ENCODE results near the gene APOL6.

The APOL6 gene, protein sequence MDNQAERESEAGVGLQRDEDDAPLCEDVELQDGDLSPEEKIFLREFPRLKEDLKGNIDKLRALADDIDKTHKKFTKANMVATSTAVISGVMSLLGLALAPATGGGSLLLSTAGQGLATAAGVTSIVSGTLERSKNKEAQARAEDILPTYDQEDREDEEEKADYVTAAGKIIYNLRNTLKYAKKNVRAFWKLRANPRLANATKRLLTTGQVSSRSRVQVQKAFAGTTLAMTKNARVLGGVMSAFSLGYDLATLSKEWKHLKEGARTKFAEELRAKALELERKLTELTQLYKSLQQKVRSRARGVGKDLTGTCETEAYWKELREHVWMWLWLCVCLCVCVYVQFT

DNA sequence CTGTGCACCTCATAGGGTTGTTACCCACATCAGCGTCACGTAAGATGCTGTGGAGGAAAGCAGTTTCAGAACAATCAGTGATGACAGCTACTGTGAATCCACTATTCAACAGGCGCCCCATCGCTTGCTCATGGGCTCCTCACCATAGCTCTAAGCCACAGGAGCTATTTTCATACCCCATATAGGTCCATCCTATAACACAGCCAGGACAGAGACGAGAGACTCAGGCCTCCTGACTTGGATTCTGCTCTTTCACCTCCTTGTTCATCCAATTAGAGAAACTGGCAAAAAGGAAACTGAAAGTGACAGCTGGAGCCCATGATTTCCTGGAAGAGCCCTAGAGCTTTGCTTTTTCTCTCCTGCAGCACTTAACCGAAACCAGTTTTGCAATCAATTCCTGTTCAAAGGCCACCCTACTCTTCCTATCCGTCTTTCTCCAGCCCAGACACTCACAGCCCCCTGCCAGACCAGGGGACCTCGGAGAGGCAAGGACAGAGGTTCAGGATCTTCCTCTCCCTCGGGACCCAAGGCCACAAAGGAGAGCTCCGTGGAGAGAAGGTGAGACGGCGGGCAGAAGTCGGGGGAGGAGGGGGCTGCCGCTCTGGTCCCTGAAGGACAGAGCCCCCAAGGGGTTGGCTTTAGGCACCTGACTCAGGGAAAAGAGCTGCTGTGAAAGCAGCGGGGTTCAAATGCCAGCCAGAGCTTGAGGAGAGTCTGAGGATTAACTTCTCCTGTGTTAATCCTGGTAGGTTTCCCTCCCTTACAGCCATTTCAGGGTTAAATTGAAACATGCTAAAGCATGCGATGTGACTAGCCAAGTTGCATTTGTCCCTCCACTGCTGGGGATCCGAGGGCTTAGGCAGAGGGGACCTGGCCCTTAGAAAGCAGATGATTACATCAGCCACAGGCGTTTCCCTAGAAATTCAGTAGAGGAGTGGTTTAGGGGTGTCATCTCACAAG, at the start of gene APOL6:
Gene APOL6, plus strand, starts transcription at position 381 of the 960 bp plus-strand sequence. CDS start 7,980 bp downstream, outside the sequence.
- Histone ChIP-seq H3K27ac (ENCODE audit: low read length) (peak within 1 kb of the TSS; percentile 86), H3K27me3 (ENCODE audit: control insufficient read depth in 1 of 2, insufficient read depth in 2 of 2, low read length in 2 of 2) (no peaks in the 10 kb centered on the region), H3K4me1 (ENCODE audit: control insufficient read depth, insufficient read depth, low read length) (peaks cover 25% of the 10 kb centered on the region)

DNA sequence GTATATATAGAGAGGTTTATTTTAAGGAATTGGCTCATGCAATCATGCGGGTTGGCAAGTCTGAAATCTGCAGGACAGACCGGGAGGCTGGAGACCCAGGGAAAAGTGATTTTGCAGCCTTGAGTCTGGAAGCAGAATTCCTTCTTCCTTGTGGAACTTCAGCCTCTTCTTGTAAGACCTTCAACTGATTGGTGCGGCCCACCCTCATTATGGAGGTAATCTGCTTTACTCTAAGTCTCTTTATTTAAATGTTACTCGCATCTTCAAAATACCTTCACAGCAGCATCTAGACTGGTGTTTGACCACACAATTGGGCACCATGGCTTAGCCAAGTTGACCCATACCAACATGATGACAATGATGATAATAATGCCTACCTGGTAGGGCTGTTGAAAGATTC, 48.9 kb upstream of the APOL6 start:
- Histone ChIP-seq H3K4me1 (ENCODE audit: control insufficient read depth, insufficient read depth, low read length) (peaks cover 12% of the 10 kb centered on the region), H3K27me3 (ENCODE audit: control insufficient read depth in 1 of 2, insufficient read depth in 2 of 2, low read length in 2 of 2) (no peaks in the 10 kb centered on the region), H3K4me3 (ENCODE audit: low read length in 2 of 2) (no peak overlapping the region), H3K27ac (ENCODE audit: low read length) (no peak overlapping the region), H3K36me3 (ENCODE audit: control insufficient read depth in 2 of 2, insufficient read depth in 2 of 2, low read length in 2 of 2) (no peaks in the 10 kb centered on the region), H3K9ac (ENCODE audit: low read length in 2 of 2) (no peak overlapping the region), H3K9me3 (ENCODE audit: control insufficient read depth in 2 of 2, low read length in 2 of 2) (no peaks in the 10 kb centered on the region)

More for the DNA sequence above, at the start of gene APOL6:
- Histone ChIP-seq H3K36me3 (ENCODE audit: control insufficient read depth in 2 of 2, insufficient read depth in 2 of 2, low read length in 2 of 2) (peaks cover 0 to 2% of the 10 kb centered on the region in 2 donors), H3K9me3 (ENCODE audit: control insufficient read depth in 2 of 2, low read length in 2 of 2) (no peaks in the 10 kb centered on the region), H3K4me3 (ENCODE audit: low read length in 2 of 2) (peak within 1 kb of the TSS; percentile 91 to 98), H3K9ac (ENCODE audit: low read length in 2 of 2) (peak within 1 kb of the TSS; percentile 95 to 96)

DNA sequence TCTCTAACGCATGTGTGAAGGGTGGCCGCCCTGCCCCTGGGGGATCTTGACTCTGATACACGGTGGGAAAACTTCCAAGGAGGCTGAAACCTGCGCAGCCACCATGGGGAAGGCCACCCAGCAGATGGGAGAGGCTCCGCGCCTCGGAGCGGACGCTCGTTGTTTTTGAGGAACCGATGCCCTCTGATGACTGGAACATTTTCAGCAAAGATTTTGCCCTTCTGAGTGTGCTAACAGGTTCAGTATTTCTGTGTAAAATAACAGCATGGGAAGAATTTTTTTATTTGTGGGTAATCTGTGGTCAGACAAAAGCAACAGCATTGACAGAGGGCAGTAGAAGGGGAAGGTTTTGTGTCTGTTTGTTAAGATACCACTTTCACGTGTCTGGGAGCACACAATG, 47.8 kb upstream of the APOL6 start:
- Histone ChIP-seq H3K27me3 (ENCODE audit: control insufficient read depth in 1 of 2, insufficient read depth in 2 of 2, low read length in 2 of 2) (no peaks in the 10 kb centered on the region), H3K9me3 (ENCODE audit: control insufficient read depth in 2 of 2, low read length in 2 of 2) (no peaks in the 10 kb centered on the region), H3K36me3 (ENCODE audit: control insufficient read depth in 2 of 2, insufficient read depth in 2 of 2, low read length in 2 of 2) (no peaks in the 10 kb centered on the region), H3K4me3 (ENCODE audit: low read length in 2 of 2) (no peak overlapping the region), H3K9ac (ENCODE audit: low read length in 2 of 2) (no peak overlapping the region), H3K27ac (ENCODE audit: low read length) (no peak overlapping the region), H3K4me1 (ENCODE audit: control insufficient read depth, insufficient read depth, low read length) (peaks cover 14% of the 10 kb centered on the region)

DNA sequence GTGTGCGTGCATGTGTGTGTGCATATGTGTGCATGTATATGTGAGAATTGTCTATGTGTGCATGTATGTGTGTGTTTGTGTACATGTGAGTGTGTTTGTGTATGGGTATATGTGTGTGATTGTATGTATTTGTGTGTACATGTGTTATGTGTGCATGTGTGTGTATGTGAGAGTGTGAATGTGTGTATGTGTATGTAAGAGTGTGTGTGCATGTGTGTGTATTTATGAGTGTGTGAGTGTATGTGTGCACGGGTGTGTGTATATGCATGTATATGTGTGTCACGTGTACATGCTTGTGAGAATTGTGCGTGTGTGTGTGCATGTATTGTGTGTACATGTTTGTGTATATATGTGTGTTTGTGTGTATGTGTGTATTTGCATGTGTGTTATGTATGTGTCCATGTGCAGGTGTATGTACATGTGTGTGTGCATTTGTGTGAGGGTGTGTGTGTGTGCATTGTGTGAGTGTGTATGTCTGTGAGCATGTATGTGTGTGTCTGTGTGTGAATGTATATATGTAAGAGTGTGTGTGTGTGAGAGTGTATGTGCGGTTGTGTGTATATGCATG, 47.1 kb upstream of the APOL6 start:
- Histone ChIP-seq H3K9me3 (ENCODE audit: control insufficient read depth in 2 of 2, low read length in 2 of 2) (no peaks in the 10 kb centered on the region), H3K36me3 (ENCODE audit: control insufficient read depth in 2 of 2, insufficient read depth in 2 of 2, low read length in 2 of 2) (no peaks in the 10 kb centered on the region), H3K4me1 (ENCODE audit: control insufficient read depth, insufficient read depth, low read length) (peaks cover 19% of the 10 kb centered on the region), H3K27me3 (ENCODE audit: control insufficient read depth in 1 of 2, insufficient read depth in 2 of 2, low read length in 2 of 2) (no peaks in the 10 kb centered on the region), H3K9ac (ENCODE audit: low read length in 2 of 2) (no peak overlapping the region), H3K4me3 (ENCODE audit: low read length in 2 of 2) (no peak overlapping the region), H3K27ac (ENCODE audit: low read length) (no peak overlapping the region)

DNA sequence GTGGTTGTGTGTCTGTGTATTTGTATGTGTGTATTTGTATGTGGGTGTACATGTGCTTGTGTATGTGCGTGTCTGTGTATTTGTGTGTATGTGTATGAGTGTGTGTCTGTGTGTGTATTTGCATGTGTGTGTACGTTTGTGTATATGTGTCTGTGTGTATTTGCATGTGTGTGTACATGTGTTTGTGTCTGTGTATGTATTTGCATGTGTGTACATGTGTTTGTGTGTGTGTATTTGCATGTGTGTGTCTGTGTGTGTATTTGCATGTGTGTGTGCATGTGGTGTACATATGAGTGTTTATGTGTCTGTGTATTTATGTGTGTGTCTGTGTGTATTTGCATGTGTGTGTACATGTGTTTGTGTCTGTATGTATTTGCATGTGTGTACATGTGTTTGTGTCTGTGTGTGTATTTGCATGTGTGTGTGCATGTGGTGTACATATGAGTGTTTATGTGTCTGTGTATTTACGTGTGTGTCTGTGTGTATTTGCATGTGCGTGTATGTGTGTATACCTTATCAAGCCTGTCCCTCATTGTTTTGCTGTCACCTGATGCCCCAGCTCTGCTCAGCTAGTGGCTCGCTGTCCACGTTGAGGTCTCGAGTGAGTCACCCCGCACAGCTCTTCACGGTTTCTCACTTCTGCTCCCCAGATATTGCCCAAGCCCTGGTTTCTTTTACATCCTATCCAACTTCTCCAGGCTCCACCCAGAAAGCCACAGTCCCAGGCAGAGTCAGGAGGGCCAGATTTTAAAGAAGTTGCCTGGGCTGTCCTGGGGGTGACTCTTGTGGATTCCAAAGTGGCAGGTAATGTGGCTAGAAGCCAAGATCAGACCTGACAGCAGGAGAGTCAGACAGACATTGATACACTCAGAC, 46.3 kb upstream of the APOL6 start:
- Histone ChIP-seq H3K27ac (ENCODE audit: low read length) (no peak overlapping the region), H3K4me1 (ENCODE audit: control insufficient read depth, insufficient read depth, low read length) (peaks cover 22% of the 10 kb centered on the region), H3K9me3 (ENCODE audit: control insufficient read depth in 2 of 2, low read length in 2 of 2) (no peaks in the 10 kb centered on the region), H3K9ac (ENCODE audit: low read length in 2 of 2) (no peak overlapping the region), H3K27me3 (ENCODE audit: control insufficient read depth in 1 of 2, insufficient read depth in 2 of 2, low read length in 2 of 2) (no peaks in the 10 kb centered on the region), H3K36me3 (ENCODE audit: control insufficient read depth in 2 of 2, insufficient read depth in 2 of 2, low read length in 2 of 2) (no peaks in the 10 kb centered on the region), H3K4me3 (ENCODE audit: low read length in 2 of 2) (no peak overlapping the region)

DNA sequence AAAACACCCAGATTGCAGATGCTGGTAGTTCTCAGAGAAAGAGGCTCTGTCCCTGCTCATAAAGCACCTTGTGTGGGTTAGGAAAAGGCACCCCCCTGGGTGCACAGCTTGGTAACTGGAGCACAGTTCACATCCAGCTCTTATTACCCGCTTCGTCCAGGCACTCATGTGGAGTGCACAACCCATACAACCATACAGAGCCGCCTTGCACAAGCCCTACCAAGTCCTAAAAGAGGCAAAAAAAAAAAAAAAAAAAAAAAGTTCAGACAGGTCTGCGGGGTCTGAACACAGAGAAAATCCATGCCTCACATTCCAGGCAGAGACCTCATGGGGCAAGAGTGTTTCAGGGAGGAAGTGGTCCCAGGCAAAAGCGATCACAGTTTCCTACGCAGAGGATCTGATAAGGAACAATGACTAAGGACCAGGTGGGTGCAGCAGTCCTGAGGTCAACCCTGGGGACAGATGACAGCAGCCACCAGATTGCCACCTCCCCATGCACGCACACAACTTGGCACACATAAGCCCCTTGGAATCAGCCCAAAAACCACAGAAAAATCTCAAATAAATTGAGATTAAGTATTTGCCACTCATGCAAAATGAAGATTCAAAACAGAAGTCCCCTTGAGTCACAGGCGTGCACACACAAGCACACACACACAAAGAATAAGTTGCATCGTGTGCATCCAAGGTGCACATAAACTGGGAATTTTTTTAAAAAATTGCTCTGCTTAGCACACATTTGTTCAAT, 43.5 kb upstream of the APOL6 start:
- no peaks in the 10 kb centered on the region for H3K27me3 ChIP-seq (ENCODE audit: control insufficient read depth in 1 of 2, insufficient read depth in 2 of 2, low read length in 2 of 2)
- H3K27ac ChIP-seq (ENCODE audit: low read length) = no peak overlapping the region

DNA sequence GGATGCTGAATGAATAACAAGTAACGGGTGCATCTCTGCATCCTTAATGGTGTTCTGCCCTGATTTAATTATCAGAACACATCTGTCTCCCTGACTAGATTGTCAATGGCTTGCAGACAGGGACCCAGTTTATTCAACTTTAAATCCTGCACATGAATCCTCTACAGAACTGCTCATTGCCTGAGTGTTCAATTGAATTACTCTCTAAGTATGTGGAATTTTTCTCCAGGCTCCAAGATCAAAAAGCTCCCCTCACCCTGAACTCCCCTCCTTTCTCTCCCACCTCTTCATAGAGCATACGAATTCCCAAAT, 42.9 kb upstream of the APOL6 start:
- no peak overlapping the region for H3K9ac ChIP-seq (ENCODE audit: low read length in 2 of 2)

More for the DNA sequence above, 43.5 kb upstream of the APOL6 start:
- Histone ChIP-seq H3K4me1 (ENCODE audit: control insufficient read depth, insufficient read depth, low read length) (peaks cover 15% of the 10 kb centered on the region), H3K9me3 (ENCODE audit: control insufficient read depth in 2 of 2, low read length in 2 of 2) (no peaks in the 10 kb centered on the region), H3K9ac (ENCODE audit: low read length in 2 of 2) (no peak overlapping the region), H3K4me3 (ENCODE audit: low read length in 2 of 2) (no peak overlapping the region), H3K36me3 (ENCODE audit: control insufficient read depth in 2 of 2, insufficient read depth in 2 of 2, low read length in 2 of 2) (no peaks in the 10 kb centered on the region)

DNA sequence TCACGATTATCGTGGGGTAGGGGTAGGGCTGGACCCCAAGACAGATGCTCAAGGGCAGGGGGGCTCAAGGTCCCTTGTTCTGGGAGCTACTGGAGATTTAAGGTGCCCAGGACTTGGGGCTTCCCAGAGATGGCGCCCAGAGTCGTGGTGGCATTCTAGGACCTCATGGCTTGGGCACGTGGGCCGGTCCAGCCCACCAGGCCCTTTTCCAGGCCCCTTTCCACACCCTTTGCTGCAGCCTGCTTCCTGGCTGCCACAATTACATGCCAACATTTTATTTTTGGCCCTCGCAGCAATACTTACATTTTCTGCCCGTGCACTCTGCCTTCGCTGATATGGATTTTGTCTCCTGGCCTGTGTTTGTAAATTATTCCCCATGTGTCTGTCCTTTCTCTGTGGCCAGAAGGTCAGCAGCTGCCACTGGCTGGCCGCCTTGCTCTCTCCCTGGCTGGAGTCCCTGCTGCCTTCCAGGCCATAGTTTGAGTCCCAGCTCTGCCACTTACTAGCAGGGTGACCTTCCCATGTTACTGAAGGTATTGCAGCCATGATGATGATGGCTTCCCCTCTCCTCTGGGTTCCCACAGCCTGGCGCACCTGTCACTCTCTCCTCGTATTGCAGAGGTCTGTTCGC, 42.3 kb upstream of the APOL6 start:
- Histone ChIP-seq H3K27me3 (ENCODE audit: control insufficient read depth in 1 of 2, insufficient read depth in 2 of 2, low read length in 2 of 2) (no peaks in the 10 kb centered on the region), H3K4me3 (ENCODE audit: low read length in 2 of 2) (peak overlapping the region in 1 of 2 donors; percentile 8), H3K9ac (ENCODE audit: low read length in 2 of 2) (no peak overlapping the region), H3K36me3 (ENCODE audit: control insufficient read depth in 2 of 2, insufficient read depth in 2 of 2, low read length in 2 of 2) (no peaks in the 10 kb centered on the region), H3K9me3 (ENCODE audit: control insufficient read depth in 2 of 2, low read length in 2 of 2) (no peaks in the 10 kb centered on the region), H3K4me1 (ENCODE audit: control insufficient read depth, insufficient read depth, low read length) (peaks cover 15% of the 10 kb centered on the region), H3K27ac (ENCODE audit: low read length) (peak overlapping the region; percentile 58)

More for the DNA sequence above, 42.9 kb upstream of the APOL6 start:
- H3K27ac ChIP-seq (ENCODE audit: low read length) = peak overlapping the region; percentile 58
- H3K36me3 ChIP-seq (ENCODE audit: control insufficient read depth in 2 of 2, insufficient read depth in 2 of 2, low read length in 2 of 2) = no peaks in the 10 kb centered on the region
- peaks cover 15% of the 10 kb centered on the region for H3K4me1 ChIP-seq (ENCODE audit: control insufficient read depth, insufficient read depth, low read length)
- H3K9me3 ChIP-seq (ENCODE audit: control insufficient read depth in 2 of 2, low read length in 2 of 2) = no peaks in the 10 kb centered on the region
- H3K27me3 ChIP-seq (ENCODE audit: control insufficient read depth in 1 of 2, insufficient read depth in 2 of 2, low read length in 2 of 2) = no peaks in the 10 kb centered on the region
- H3K4me3 ChIP-seq (ENCODE audit: low read length in 2 of 2) = no peak overlapping the region

DNA sequence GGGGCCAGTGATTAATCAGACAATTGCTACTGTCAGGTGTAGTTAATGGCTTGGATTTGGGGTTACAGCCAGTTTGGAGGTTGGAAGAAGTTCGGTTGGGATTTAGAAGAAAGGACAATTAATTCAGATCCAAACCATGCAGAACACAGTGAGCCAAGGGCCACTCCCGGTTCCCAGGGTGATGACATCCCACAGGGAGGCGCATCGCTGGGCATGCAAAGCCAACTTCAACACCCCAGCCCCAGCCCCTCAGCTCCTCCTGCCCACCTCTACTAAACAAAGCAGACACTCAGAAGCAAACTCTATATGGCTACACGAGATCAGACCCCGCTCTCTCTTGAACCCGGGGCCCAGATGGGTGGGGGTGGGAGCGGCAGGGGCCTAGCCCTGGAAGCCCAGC, 41.3 kb upstream of the APOL6 start:
- no peaks in the 10 kb centered on the region for H3K9me3 ChIP-seq (ENCODE audit: control insufficient read depth in 2 of 2, low read length in 2 of 2)
- no peak overlapping the region for H3K9ac ChIP-seq (ENCODE audit: low read length in 2 of 2)
- peaks cover 15% of the 10 kb centered on the region for H3K4me1 ChIP-seq (ENCODE audit: control insufficient read depth, insufficient read depth, low read length)
- no peak overlapping the region for H3K27ac ChIP-seq (ENCODE audit: low read length)
- H3K27me3 ChIP-seq (ENCODE audit: control insufficient read depth in 1 of 2, insufficient read depth in 2 of 2, low read length in 2 of 2) = no peaks in the 10 kb centered on the region
- no peaks in the 10 kb centered on the region for H3K36me3 ChIP-seq (ENCODE audit: control insufficient read depth in 2 of 2, insufficient read depth in 2 of 2, low read length in 2 of 2)
- peak overlapping the region in 1 of 2 donors; percentile 22 for H3K4me3 ChIP-seq (ENCODE audit: low read length in 2 of 2)

Measured in stomach smooth muscle (tissue), 2 donors.